Activated T-cell treated with anti-CD3 and anti-CD28 coated beads for 1 hour (primary cell): ENCODE results near the gene TBC1D10A.

Source experiments
- DNase-seq: peaks from one replicate; pipeline ENCODE4 v3.0.0-alpha.2; 2020; ENCODE audit warnings: low read depth

Gene TBC1D10A

GRCh38 chr22:30299322-30299721 lies 27.4 kb downstream of the TBC1D10A start:
- no peak for DNase-seq

GRCh38 chr22:30297991-30298701 lies 28.6 kb downstream of the TBC1D10A start:
- DNase-seq = no peak

GRCh38 chr22:30297276-30297990 lies 29.3 kb downstream of the TBC1D10A start:
- DNase-seq = no peak

- DNase-seq = no peak
Measured at GRCh38 chr22:30296833-30297232, 29.9 kb downstream of the TBC1D10A start.

GRCh38 chr22:30296324-30296723 lies 30.4 kb downstream of the TBC1D10A start:
- no peak for DNase-seq

- no peak for DNase-seq
Measured at GRCh38 chr22:30295576-30295975, 31.2 kb downstream of the TBC1D10A start.

GRCh38 chr22:30294830-30295229 lies 31.9 kb downstream of the TBC1D10A start:
- no peak for DNase-seq

GRCh38 chr22:30294066-30294465 lies 32.7 kb downstream of the TBC1D10A start:
- no peak for DNase-seq

- no peak for DNase-seq
Measured at GRCh38 chr22:30293026-30293425, 33.7 kb downstream of the TBC1D10A start.

- DNase-seq = no peak
Measured at GRCh38 chr22:30292069-30292970, 34.4 kb downstream of the TBC1D10A start.

- DNase-seq = no peak
Measured at GRCh38 chr22:30291058-30291892, 35.5 kb downstream of the TBC1D10A start.

- DNase-seq = no peak
Measured at GRCh38 chr22:30290342-30291057, 36.2 kb downstream of the TBC1D10A start.

GRCh38 chr22:30289980-30290313 lies 36.8 kb downstream of the TBC1D10A start:
- DNase-seq = no peak

GRCh38 chr22:30289141-30289979 lies 37.4 kb downstream of the TBC1D10A start, which contains the start of gene CASTOR1:
TSS of gene CASTOR1 (minus strand) at chr22:30289505. CDS start at chr22:30289497, 8 bp downstream.
- peak; percentile 84 for DNase-seq

GRCh38 chr22:30288419-30289140 lies 38.2 kb downstream of the TBC1D10A start:
- DNase-seq = no peak

- peak; percentile 88 for DNase-seq
Measured at GRCh38 chr22:30287648-30288418, 38.9 kb downstream of the TBC1D10A start.

GRCh38 chr22:30286813-30287647 lies 39.7 kb downstream of the TBC1D10A start:
- DNase-seq = peak; percentile 88

GRCh38 chr22:30286331-30286730 lies 40.4 kb downstream of the TBC1D10A start:
- DNase-seq = no peak
